Stimulated activated CD8-positive, alpha-beta memory T cell treated with anti-CD3 and anti-CD28 coated beads, Interleukin-7, amount 100 ng/mL, for 1 hour (primary cell): ENCODE results near the gene FEV.

Experiments
- DNase-seq, 2 donors: peaks; one replicate each; pipeline ENCODE4 v3.0.0-alpha.2; 2020; ENCODE audit warnings: low read depth in 2 of 2

Gene FEV

GRCh38 chr2:218985021-218985324 is at the start of gene FEV:
Gene FEV, minus strand, starts transcription at chr2:218985184. Its CDS starts 109 bp downstream, at chr2:218985075.
- DNase-seq = no peak

- no peak for DNase-seq
Observed at GRCh38 chr2:219032051-219032745, 47.2 kb upstream of the FEV start.

- DNase-seq = no peak
Observed at GRCh38 chr2:219031005-219031738, 46.2 kb upstream of the FEV start.

- DNase-seq = no peak
Observed at GRCh38 chr2:219030177-219030940, 45.4 kb upstream of the FEV start.

- peak; percentile 46 to 65 for DNase-seq
Observed at GRCh38 chr2:219029829-219030165, 44.8 kb upstream of the FEV start.

GRCh38 chr2:219028996-219029828 is 44.2 kb upstream of the FEV start:
- DNase-seq = no peak

GRCh38 chr2:219028141-219028540 is 43.2 kb upstream of the FEV start:
- DNase-seq = no peak

- no peak for DNase-seq
Observed at GRCh38 chr2:219027511-219028055, 42.6 kb upstream of the FEV start.

GRCh38 chr2:219026946-219027345 is 42.0 kb upstream of the FEV start:
- no peak for DNase-seq

GRCh38 chr2:219025637-219026585 is 40.9 kb upstream of the FEV start:
- DNase-seq = no peak

GRCh38 chr2:219024059-219024458 is 39.1 kb upstream of the FEV start:
- no peak for DNase-seq

- no peak for DNase-seq
Observed at GRCh38 chr2:219023045-219023605, 38.1 kb upstream of the FEV start.

GRCh38 chr2:219022616-219023015 is 37.6 kb upstream of the FEV start:
- no peak for DNase-seq

GRCh38 chr2:219022041-219022440 is 37.1 kb upstream of the FEV start:
- DNase-seq = no peak

GRCh38 chr2:219021591-219021990 is 36.6 kb upstream of the FEV start:
- no peak for DNase-seq

- DNase-seq = no peak
Observed at GRCh38 chr2:219020604-219021365, 35.8 kb upstream of the FEV start.

- DNase-seq = no peak
Observed at GRCh38 chr2:219019436-219019835, 34.5 kb upstream of the FEV start.

- no peak for DNase-seq
Observed at GRCh38 chr2:219018726-219019125, 33.7 kb upstream of the FEV start.

GRCh38 chr2:219018286-219018685 is 33.3 kb upstream of the FEV start:
- DNase-seq = no peak
